SU-DHL-6 (cell line): ENCODE measurements around the gene ADGRB3.

Experiments
- EZH2phosphoT487 ChIP-seq: fragments of 200-600 bp; sonication (generic), shearing (Covaris generic); conservative IDR thresholded peaks from 2 replicates; pipeline ENCODE4 v1.6.1; 2018; ENCODE audit warnings: mild to moderate bottlenecking, antibody characterized with exemption, low read length, moderate library complexity, mixed read lengths
- TF ChIP-seq, protein P1 (sequence below): fragments of 200-600 bp; sonication (generic); IDR thresholded peaks from one replicate; pipeline ENCODE4 v1.5.1; 2017; ENCODE audit warnings: antibody characterized with exemption, mild to moderate bottlenecking, low read length, moderate library complexity; ENCODE audit not compliant: insufficient read depth, poor library complexity, severe bottlenecking

DNA sequence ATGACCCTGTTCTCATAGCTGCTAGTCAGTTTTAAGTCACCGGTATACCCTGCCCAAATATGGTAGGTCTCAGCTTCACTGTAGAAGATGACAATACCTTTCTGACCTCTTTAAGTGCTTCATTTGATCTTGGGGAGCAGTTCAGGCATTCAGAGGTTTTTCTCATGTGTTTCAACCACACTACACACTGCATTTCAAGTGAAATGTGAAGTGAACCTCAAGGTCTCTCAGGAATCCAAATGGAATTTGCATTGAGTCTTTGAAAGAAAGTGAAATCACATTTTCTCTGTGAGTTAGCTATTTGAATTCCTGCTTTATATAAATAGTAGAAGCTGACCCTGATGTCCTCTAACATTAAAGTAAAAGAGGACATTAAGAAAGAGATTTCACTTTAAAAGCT, 461.6 kb downstream of the ADGRB3 start:
- TF ChIP-seq, protein P1, sequence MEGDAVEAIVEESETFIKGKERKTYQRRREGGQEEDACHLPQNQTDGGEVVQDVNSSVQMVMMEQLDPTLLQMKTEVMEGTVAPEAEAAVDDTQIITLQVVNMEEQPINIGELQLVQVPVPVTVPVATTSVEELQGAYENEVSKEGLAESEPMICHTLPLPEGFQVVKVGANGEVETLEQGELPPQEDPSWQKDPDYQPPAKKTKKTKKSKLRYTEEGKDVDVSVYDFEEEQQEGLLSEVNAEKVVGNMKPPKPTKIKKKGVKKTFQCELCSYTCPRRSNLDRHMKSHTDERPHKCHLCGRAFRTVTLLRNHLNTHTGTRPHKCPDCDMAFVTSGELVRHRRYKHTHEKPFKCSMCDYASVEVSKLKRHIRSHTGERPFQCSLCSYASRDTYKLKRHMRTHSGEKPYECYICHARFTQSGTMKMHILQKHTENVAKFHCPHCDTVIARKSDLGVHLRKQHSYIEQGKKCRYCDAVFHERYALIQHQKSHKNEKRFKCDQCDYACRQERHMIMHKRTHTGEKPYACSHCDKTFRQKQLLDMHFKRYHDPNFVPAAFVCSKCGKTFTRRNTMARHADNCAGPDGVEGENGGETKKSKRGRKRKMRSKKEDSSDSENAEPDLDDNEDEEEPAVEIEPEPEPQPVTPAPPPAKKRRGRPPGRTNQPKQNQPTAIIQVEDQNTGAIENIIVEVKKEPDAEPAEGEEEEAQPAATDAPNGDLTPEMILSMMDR: no peak
- no peak for TF ChIP-seq EZH2phosphoT487
